GM23338 (cell line): Measurements from ENCODE around the gene CTBP2. TPM values are rescaled to one million over a fixed set of nuclear protein-coding genes. Genes with fewer than 3 reads are reported as not detected.

Experiments used
- ATAC-seq: fragments of 200-7000 bp; cut with Tn5 transposase; 3 replicates; pipeline ENCODE4 v1.9.1; 2020
- DNase-seq: peaks from one replicate; pipeline ENCODE4 v3.0.0-alpha.2; 2015; ENCODE audit warnings: low spot score
- H2AFZ ChIP-seq: fragments of 200-600 bp; sonication (generic); 2 replicates; pipeline ENCODE4 v1.8.0; 2016; ENCODE audit warnings: antibody characterized with exemption, mild to moderate bottlenecking, moderate library complexity
- H3F3A ChIP-seq: fragments of 200-600 bp; sonication (generic); replicated peaks from 2 replicates; pipeline ENCODE4 v1.8.0; 2017; ENCODE audit warnings: antibody characterized with exemption, mixed run types, low read depth
- H3K27ac ChIP-seq: fragments of 200-600 bp; sonication (generic); 2 replicates; pipeline ENCODE4 v1.6.1; 2016; ENCODE audit warnings: low read depth
- H3K27me3 ChIP-seq: fragments of 200-600 bp; sonication (generic); 2 replicates; pipeline ENCODE4 v1.8.0; 2016; ENCODE audit warnings: mild to moderate bottlenecking, mixed run types, moderate library complexity; ENCODE audit not compliant: insufficient read depth
- H3K36me3 ChIP-seq: fragments of 200-600 bp; sonication (generic); 2 replicates; pipeline ENCODE4 v1.8.0; 2016; ENCODE audit warnings: mild to moderate bottlenecking; ENCODE audit not compliant: insufficient read depth
- H3K4me1 ChIP-seq: fragments of 200-600 bp; sonication (generic); 2 replicates; pipeline ENCODE4 v1.8.0; 2016; ENCODE audit warnings: mild to moderate bottlenecking, moderate library complexity; ENCODE audit not compliant: insufficient read depth
- H3K4me2 ChIP-seq: fragments of 200-600 bp; sonication (generic); 2 replicates; pipeline ENCODE4 v1.7.1; 2017; ENCODE audit warnings: mixed run types
- H3K4me3 ChIP-seq: fragments of 200-600 bp; sonication (generic); 2 replicates; pipeline ENCODE4 v1.6.1; 2016; ENCODE audit warnings: mixed run types
- H3K79me2 ChIP-seq: fragments of 200-600 bp; sonication (generic); replicated peaks from 2 replicates; pipeline ENCODE4 v1.8.0; 2017; ENCODE audit warnings: mild to moderate bottlenecking; ENCODE audit not compliant: insufficient read depth
- H3K9me2 ChIP-seq: fragments of 200-600 bp; sonication (generic); 2 replicates; pipeline ENCODE4 v1.8.0; 2017; ENCODE audit not compliant: insufficient read depth
- H4K20me1 ChIP-seq: fragments of 200-600 bp; sonication (generic); replicated peaks from 2 replicates; pipeline ENCODE4 v1.8.0; 2017; ENCODE audit warnings: mild to moderate bottlenecking; ENCODE audit not compliant: insufficient read depth
- H3K27ac Mint-ChIP-seq: 2 replicates; pipeline ENCODE4 v1.8.0; 2020; ENCODE audit warnings: inconsistent platforms, mild to moderate bottlenecking, moderate library complexity, mixed read lengths
- H3K27me3 Mint-ChIP-seq: 3 replicates; pipeline ENCODE4 v1.8.0; 2022; ENCODE audit warnings: low read depth, mild to moderate bottlenecking, moderate library complexity, mixed read lengths, inconsistent platforms; ENCODE audit not compliant: insufficient read depth, poor library complexity
- H3K36me3 Mint-ChIP-seq: 3 replicates; pipeline ENCODE4 v1.8.0; 2021; ENCODE audit warnings: low read depth, mild to moderate bottlenecking, inconsistent platforms, moderate library complexity, mixed read lengths
- H3K4me1 Mint-ChIP-seq: 3 replicates; pipeline ENCODE4 v1.8.0; 2020; ENCODE audit warnings: mild to moderate bottlenecking, inconsistent platforms, mixed read lengths
- H3K4me3 Mint-ChIP-seq: 3 replicates; pipeline ENCODE4 v1.8.0; 2021; ENCODE audit warnings: moderate library complexity, mild to moderate bottlenecking, inconsistent platforms, mixed read lengths
- H3K9me3 Mint-ChIP-seq: 3 replicates; pipeline ENCODE4 v1.8.0; 2020; ENCODE audit warnings: moderate library complexity, mild to moderate bottlenecking, inconsistent platforms, mixed read lengths
- CREB1 ChIP-seq: fragments of 250-450 bp; sonication (Bioruptor Pico); IDR thresholded peaks from 2 replicates; pipeline ENCODE4 v1.5.0; 2020; ENCODE audit warnings: low read depth, mild to moderate bottlenecking, moderate library complexity
- CTCF ChIP-seq, 2 experiments: fragments of 200-600 bp in 1 of 2; sonication (generic) in 1 of 2; conservative IDR thresholded peaks; 2 replicates each; pipeline versions ENCODE4 v1.5.1 to v1.6.1; 2016 to 2017; ENCODE audit warnings: antibody characterized with exemption in 2 of 2, low read depth in 2 of 2, mild to moderate bottlenecking in 2 of 2, moderate library complexity in 1 of 2
- ETS1 ChIP-seq: IDR thresholded peaks from 2 replicates; pipeline ENCODE4 v1.6.1; 2016; ENCODE audit warnings: antibody characterized with exemption
- EZH2 ChIP-seq: fragments of 200-600 bp; sonication (generic); IDR thresholded peaks from one replicate; pipeline ENCODE4 v1.8.0; 2017; ENCODE audit warnings: antibody characterized with exemption, mild to moderate bottlenecking, low read depth; ENCODE audit not compliant: unreplicated experiment
- EZH2phosphoT487 ChIP-seq: fragments of 200-600 bp; sonication (generic); IDR thresholded peaks from one replicate; pipeline ENCODE4 v1.8.1; 2018; ENCODE audit warnings: antibody characterized with exemption; ENCODE audit not compliant: unreplicated experiment
- JUNB ChIP-seq: IDR thresholded peaks from one replicate; pipeline ENCODE4 v1.6.1; 2016; ENCODE audit warnings: antibody characterized with exemption; ENCODE audit not compliant: unreplicated experiment
- NANOG ChIP-seq: IDR thresholded peaks from 2 replicates; pipeline ENCODE4 v1.6.1; 2016; ENCODE audit warnings: antibody characterized with exemption, borderline replicate concordance
- POLR2AphosphoS5 ChIP-seq: IDR thresholded peaks from 2 replicates; pipeline ENCODE4 v1.6.1; 2016; ENCODE audit warnings: antibody characterized with exemption, low read depth
- REST ChIP-seq: IDR thresholded peaks from one replicate; pipeline ENCODE4 v1.6.1; 2018; ENCODE audit warnings: antibody characterized with exemption; ENCODE audit not compliant: unreplicated experiment
- STAT1 ChIP-seq: IDR thresholded peaks from one replicate; pipeline ENCODE4 v1.6.1; 2016; ENCODE audit warnings: antibody characterized with exemption; ENCODE audit not compliant: unreplicated experiment
- ZNF114 ChIP-seq: fragments of 250-450 bp; sonication (Bioruptor Pico); IDR thresholded peaks from 2 replicates; pipeline ENCODE4 v1.5.0; 2020; ENCODE audit warnings: mild to moderate bottlenecking, moderate library complexity
- ZNF331 ChIP-seq: fragments of 250-450 bp; sonication (Bioruptor Pico); IDR thresholded peaks from 2 replicates; pipeline ENCODE4 v1.5.0; 2020; ENCODE audit warnings: low read depth, mild to moderate bottlenecking, moderate library complexity
- ZNF462 ChIP-seq: fragments of 250-450 bp; sonication (Bioruptor Pico); IDR thresholded peaks from 2 replicates; pipeline ENCODE4 v1.5.0; 2020; ENCODE audit warnings: mild to moderate bottlenecking, moderate library complexity
- polyA plus RNA-seq: library from polyadenylated mRNA; unstranded; fragments of >200 nt; fragmentation: Nextera tagmentation; extraction: Ambion mirVana; gene quantifications from 2 replicates; pipeline ENCODE4 v1.2.1, GENCODE V29; 2016
- total RNA-seq: library from RNA; depleted of rRNA; stranded (reverse); fragments of >200 nt; shearing (Covaris generic); gene quantifications from 2 replicates; pipeline ENCODE4 v1.2.3, GENCODE V29; 2014

Gene CTBP2
- total and polyA plus RNA-seq, 2 experiments from 2014 or later, result 133 to 265 TPM

- TF ChIP-seq CTCF (conservative IDR thresholded peaks at IDR 0.05; ENCODE audit: low read depth in 2 of 2), result no peak
Measured at GRCh38 chr10:124936813-124937212, 223.6 kb downstream of the CTBP2 start (continued).

- peaks cover 19% of the 10 kb centered on the region for H3K36me3 Mint-ChIP-seq
- 0 out of 2 replicates have a peak, but pooled peaks cover 6% of the 10 kb centered on the region for H3K4me1 ChIP-seq
- no peak overlapping the region for H3K4me2 ChIP-seq
- H3K4me1 Mint-ChIP-seq, result peaks cover 5% of the 10 kb centered on the region; the same call in 1 of the 3 replicates
- H3K9me3 Mint-ChIP-seq, result 0 out of 3 replicates have a peak, but pooled peaks cover 8% of the 10 kb centered on the region
- no peaks in the 10 kb centered on the region for H3K27me3 ChIP-seq
- peaks cover 35% of the 10 kb centered on the region; the same call in 1 of the 2 replicates for H4K20me1 ChIP-seq
- H3K79me2 ChIP-seq, result peaks cover 100% of the 10 kb centered on the region
- H3K27ac Mint-ChIP-seq, result no peak overlapping the region
- H3K4me3 ChIP-seq, result no peak overlapping the region
- H3K9me2 ChIP-seq, result no peaks in the 10 kb centered on the region
- ATAC-seq, result no peak
- no peaks in the 10 kb centered on the region for H3F3A ChIP-seq
- no peak for DNase-seq
- peaks cover 2% of the 10 kb centered on the region for H3K27me3 Mint-ChIP-seq
- H3K4me3 Mint-ChIP-seq, result no peak overlapping the region
- H3K27ac ChIP-seq, result no peak overlapping the region
- H2AFZ ChIP-seq, result no peak overlapping the region
- H3K36me3 ChIP-seq, result no peaks in the 10 kb centered on the region
- TF ChIP-seq ZNF331 (CRISPR knock-in tag) (no peak), ETS1 (no peak), NANOG (no peak), POLR2AphosphoS5 (no peak), STAT1 (no peak), JUNB (no peak), EZH2 (no peak), ZNF114 (CRISPR knock-in tag) (no peak), CREB1 (CRISPR knock-in tag) (no peak), ZNF462 (CRISPR knock-in tag) (no peak), REST (no peak), EZH2phosphoT487 (no peak)
Measured at GRCh38 chr10:124935946-124936345, 224.4 kb downstream of the CTBP2 start.
